Suppressor macrophage treated with lipopolysaccharide for 4 hours (primary cell): ENCODE measurements around the gene PPP1R12A.

Experiments used
- DNase-seq: peaks from one replicate; pipeline ENCODE4 v3.0.0-alpha.2; 2020

PPP1R12A gene

DNA sequence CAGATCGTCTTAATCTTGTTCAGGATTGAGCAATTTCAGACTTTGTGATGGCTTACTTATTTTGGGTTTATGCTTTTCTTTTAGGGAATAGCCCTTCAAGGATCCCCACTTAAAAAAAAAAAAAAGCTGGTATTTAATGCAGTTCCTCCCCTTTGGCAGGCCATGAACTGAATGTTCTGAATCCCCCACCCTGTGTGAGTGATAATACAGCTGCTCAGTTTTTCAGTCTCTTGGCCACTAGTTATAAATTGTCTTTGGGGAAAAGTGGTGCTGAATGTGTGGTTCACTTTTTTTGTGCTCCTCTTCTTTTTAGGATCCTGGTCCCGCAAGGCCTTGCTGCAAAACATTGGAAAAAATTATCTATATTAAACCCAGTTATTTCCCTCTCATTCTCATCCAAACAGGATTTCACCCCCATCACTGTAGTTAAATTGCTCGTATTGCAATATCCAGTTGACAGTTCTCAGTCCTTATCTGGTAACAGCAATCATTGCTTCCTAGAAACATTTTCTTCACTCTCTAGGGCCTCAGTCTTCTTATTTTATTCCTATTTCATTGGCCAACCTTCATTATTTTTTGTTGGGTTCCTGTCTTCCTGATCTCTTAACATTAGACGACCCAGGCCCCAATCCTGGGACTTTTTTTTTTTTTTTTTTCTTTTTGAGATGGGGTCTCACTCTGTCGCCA, 171.0 kb downstream of the PPP1R12A start:
- DNase-seq = no peak

DNA sequence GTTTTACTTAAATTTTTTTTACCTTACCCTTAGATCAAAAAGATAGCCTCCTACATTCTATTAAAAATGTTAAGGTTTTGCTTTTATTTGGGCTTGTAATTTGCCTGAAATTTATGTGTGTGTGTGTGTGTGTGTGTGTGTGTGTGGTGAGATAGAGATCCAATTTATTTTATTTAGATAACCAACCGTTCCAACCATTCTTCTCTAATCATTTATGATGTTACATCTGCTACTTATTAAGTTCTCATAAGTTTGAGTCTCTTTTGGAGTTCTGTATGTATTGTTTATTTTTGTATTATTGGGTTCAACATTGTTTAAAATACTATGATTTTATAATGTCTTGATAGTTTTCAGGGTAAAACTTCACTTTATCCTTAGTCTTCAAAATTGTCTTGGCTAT, 173.6 kb downstream of the PPP1R12A start:
- DNase-seq = no peak

DNA sequence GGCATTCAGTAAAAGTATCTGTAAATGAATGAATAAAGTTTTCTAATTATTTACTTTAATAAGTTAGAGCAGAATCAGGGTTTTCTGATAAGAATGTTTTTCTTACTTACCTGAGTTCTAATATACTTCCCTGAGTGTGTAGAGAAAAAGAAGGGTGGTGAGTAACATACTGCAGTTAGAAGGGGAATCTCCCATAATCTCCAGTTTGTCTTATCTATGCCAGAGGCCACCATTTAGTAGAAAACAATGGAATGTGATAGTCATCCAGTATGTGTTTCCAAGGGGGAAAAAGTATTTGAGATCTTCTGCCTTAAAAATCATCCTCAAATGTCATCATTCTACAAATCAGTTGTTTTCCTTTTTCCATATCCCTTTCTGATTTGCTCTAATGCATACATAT, 187.6 kb downstream of the PPP1R12A start:
- no peak for DNase-seq

DNA sequence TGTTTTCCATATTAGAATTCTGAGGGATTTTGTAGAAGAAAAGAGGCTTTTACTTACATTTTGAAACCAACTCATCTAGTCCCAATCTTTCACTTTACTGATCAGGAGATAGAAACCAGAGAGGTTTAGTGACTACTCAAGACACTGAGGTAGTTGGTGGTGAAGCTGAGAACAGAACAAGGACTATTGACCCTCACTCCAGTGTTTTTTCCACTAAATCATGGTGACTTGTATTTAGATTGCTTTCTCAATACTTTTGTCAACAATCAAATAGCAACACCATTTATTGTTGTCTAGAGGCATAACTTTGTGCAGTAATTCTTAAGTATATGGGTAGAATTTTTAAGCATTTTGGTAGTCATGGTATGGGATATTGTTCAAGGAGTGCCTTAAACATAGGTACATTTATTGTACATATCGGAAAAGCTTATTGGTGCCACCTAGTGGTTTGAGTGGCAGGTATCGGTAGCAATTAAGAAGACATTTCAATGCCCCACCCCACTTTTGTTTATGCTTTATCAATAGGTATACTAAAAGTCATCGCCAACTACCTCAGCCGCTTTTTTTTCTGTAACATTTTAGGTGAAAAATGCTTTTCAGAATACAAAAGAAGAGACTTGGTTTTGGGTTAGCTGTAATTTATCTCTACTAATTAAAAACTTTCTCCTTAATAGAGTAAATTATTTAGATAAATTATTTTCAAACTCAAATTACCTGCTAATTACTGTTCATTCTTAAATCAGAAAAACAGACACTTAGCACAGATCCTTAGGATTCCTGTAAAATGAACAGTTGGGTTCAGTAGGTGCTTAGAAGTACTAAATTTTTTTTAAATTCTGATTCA, 196.8 kb downstream of the PPP1R12A start:
- peak; percentile 49 for DNase-seq

DNA sequence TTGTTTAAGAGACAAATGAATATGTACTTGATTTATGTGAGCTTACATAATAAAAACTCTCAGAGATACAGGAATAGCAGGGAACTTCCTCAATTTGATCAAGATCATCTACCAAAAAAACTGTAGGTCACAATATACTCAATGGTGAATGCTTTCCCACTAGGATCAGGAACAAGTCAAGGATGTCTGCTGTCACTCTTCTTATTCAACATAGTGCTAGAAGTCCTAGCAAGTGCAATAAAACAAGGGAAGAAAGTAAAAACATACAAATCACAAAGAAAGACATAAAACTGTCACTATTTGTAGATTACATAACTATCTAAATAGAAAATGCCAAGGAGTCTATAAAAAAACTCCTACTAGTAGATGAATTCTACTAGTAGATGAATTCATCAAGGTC, 202.3 kb downstream of the PPP1R12A start:
- no peak for DNase-seq

DNA sequence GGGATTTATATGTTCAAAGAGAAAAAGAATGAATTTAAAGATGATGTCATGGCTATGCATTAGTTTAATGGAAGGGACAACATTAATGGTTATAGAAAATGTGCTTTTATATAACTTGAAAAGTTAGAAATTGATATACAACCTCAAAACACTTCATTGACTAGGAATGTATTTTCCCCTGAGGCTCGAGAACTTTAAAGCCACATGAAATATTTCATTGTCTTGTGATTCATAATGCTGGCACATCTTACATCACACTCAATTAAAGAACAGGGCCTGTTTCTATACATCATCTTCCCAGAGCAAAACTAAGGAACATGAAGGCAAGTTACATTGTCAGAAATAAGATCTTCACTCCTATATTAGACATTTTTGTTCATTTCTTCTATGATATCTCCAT, 208.9 kb downstream of the PPP1R12A start:
- DNase-seq = no peak
